HG03520 (cell line): Measurements from ENCODE around the gene NUMB.
"Not testable (repeated sequence)": the region's sequence is repeated elsewhere in the genome, so short reads cannot be mapped to it uniquely, and the experiment has no call there.

Source experiments
- ATAC-seq: cut with Tn5 transposase; IDR thresholded peaks from one replicate; pipeline ENCODE4 v1.9.1; 2021; ENCODE audit warnings: mild to moderate bottlenecking, moderate library complexity; ENCODE audit not compliant: unreplicated experiment

Gene NUMB

DNA sequence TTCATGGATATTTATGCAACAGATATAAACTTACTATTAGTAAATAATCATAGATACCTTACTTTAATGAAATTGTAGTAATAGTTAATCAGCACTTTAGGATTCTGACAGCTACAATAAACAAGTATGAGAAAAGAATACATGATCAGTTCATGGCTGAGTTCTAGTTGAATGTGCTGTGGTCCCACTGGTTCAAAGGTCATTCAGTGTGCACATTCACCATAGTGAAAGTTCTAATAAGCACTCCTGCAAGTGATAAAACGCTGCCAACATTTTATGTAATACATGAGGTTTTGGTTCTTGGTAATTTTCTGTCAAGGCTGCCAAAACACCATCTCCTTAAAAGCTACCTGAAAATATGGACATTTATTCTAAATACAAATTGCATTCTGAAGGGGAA is 92.6 kb downstream of the NUMB start:
- no peak for ATAC-seq

- ATAC-seq = no peak
Measured at GRCh38 chr14:73364559-73364958, 93.8 kb downstream of the NUMB start.

- ATAC-seq = no peak
Measured at GRCh38 chr14:73359445-73359844, 98.9 kb downstream of the NUMB start.

GRCh38 chr14:73358187-73358586 is 100.2 kb downstream of the NUMB start:
- no peak for ATAC-seq

DNA sequence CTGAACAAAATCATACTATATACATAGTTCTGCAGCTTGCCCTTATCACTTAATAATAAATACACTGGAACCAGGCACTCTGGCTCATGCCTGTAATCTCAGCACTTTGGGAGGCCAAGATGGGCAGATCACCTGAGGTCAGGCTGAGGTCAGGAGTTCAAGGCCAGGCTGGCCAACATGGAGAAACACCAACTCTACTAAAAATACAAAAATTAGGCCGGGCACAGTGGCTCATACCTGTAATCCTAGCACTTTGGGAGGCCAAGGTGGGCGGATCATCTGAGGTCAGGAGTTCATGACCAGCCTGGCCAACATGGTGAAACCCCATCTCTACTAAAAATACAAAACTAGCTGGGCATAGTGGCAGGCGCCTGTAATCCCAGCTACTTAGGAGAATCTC is 109.3 kb downstream of the NUMB start:
- not testable (repeated sequence) for ATAC-seq

GRCh38 chr14:73344319-73344718 is 114.0 kb downstream of the NUMB start:
- no peak for ATAC-seq

- ATAC-seq = no peak
Measured at GRCh38 chr14:73342670-73343069, 115.7 kb downstream of the NUMB start.

DNA sequence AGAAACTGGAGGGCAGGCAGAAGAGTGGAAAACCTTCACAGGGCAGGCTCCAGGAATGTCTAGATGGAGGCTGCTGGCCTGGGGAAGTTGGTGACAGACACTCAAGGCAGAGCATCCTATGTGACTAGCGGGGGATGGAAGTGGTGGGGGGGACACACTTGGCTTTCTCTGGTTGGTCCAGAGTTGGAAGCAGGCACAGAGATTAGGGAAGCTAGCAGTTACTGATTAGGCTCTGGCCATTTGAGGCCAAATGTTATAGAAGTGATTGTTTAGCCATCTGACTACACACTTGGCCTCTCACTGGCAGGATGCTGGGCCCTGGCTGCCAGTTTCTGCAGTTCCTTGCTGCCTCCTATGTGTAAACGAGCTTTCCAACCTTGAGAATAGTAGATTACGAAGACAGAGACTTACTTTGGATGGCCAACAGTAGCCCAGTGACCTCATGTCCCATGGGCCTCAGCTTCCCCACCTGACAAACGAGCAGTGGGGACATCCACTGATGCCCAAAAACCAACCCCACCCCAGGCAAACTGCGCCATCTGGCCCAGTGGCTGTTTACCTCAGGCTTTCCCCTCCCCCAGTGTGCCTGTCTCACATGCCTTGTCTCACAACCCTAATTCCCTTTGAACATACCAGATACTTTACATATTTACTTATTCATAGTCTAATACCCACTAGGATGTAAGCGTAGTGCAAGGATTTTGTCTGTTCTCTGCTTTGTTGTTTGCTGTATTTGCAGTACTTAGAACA is 118.3 kb downstream of the NUMB start:
- no peak for ATAC-seq

DNA sequence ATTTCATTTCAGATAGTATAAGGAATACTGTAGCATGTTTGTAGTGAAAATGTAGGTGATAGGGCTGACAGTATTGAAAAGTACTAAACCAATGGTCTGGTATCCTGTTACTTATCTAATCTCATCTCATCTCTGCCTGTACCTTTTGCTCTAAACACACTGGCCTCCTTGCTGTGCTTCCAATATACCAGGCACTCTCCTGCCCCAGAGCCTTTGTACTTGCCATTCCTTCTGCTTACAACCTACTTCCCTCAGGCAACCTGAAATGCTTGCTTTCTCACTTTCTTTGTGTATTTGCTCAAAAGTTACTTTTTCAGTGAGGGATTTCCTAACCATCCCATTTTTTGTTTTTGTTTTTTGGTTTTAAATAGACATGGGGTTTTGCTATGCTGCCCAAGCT is 119.1 kb downstream of the NUMB start:
- no peak for ATAC-seq

DNA sequence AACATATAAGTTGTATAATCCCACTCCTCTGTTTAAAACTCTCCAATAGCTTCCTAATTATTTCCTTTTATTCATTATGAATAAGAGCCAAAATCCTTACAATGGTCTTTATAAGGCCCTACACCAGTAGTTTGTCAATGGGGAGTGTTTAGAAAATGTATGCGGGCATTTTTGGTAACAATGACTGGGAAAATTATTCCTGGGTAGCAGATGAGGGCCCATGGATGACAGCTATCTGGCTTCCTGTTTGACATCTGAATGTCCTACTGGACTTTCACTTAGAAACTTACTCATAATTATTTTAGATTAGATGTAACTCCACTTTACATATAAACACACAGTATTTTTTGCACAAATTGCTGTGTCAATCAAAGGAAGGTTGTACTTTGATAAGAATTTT is 119.8 kb downstream of the NUMB start:
- no peak for ATAC-seq

GRCh38 chr14:73333031-73333430 is 125.3 kb downstream of the NUMB start:
- ATAC-seq = no peak

DNA sequence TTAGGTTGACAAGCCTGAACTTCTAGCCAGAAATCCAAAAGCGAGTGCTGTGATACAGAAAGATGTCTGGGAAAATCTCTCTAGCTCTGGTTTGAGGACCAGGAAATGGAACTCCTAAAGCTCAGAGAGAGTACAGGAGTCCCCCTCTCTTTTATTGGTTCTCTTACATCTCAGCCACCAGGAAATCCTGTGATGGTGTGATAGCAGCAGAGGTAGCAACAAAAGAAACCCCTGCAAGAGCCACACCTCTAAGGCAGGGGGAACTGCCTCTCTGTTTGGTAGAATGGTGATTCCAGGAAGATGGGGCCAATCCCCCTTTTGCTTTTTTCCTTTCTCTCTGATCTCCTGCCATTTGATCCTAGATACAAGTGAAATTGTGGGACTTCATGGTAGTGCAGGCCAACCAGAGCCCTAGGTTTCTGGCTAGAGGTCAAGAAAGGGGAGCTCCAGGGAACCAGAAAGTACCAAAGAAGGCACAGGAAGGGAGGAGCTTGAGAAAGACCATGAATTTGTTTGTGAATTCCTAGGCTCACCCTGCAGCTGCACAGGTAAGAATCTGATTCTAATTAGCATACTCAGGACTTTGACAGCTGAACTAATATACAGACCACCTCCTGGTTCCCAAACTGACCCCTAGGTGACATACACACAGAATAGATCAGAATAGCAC is 132.6 kb downstream of the NUMB start:
- no peak for ATAC-seq

DNA sequence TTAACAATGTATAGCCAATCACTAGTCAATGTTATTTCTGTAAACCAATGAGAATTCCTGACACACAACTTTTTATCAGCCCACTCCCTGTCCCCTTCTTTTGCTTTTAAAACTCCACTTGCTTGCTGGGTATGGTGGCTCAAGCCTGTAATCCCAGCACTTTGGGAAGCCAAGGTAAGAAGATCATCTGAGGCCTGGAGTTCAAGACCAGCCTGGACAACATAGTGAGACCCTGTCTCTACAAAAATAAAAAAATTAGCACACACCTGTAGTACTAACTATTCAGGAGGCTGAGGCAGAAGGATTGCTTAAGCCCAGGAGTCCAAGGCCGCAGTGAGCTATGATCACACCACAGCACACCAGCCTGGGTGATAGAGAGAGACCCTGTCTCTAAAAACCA is 133.3 kb downstream of the NUMB start:
- ATAC-seq = no peak

GRCh38 chr14:73324533-73324932 is 133.8 kb downstream of the NUMB start:
- no peak for ATAC-seq

GRCh38 chr14:73323896-73324399 is 134.4 kb downstream of the NUMB start:
- no peak for ATAC-seq

DNA sequence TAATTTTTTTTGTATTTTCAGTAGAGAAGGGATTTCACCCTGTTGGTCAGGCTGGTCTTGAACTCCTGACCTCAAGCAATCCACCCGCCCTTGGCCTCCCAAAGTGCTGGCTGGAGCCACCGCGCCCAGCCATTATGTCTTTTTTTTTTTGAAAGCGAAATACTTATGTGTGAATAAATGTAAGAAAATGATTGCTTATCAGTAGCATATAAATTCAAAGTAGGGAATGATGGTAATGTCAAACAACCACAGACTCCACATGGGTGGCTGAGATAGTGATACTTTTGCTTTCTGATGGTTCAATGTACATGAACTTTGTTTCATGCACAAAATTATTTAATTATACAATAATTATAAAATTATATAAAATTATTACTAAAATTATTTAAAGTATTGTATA is 145.2 kb downstream of the NUMB start:
- no peak for ATAC-seq

DNA sequence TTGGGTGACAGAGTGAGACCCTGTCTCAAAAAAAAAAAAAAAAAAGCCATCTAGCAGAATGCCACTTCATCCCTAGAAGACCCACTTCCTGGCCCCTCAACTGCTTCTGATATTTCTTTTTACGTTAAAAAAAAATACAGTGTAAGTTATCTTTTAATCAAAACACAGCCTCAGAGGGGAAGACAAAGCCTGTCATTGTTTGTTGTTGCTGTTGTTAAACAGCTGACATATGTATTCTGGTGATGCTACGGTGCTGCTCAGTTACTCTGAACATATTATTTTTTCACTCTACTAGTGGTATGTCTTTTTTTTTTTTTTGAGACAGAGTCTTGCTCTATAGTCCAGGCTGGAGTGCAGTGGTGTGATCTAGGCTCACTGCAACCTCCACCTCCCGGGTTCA is 145.7 kb downstream of the NUMB start:
- ATAC-seq = no peak

GRCh38 chr14:73311708-73312030 is 146.7 kb downstream of the NUMB start:
- no peak for ATAC-seq

DNA sequence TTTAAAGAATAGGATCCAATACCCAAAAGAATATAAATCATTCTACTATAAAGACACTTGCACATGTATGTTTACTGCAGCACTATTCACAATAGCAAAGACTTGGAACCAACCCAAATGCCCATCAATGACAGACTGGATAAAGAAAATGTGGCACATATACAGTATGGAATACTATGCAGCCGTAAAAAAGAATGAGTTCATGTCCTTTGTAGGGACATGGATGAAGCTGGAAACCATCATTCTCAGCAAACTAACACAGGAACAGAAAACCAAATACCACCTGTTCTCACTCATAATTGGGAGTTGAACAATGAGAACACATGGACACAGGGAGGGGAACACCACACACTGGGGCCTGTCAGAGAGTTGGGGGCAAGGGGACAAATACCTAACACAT is 149.1 kb downstream of the NUMB start:
- ATAC-seq = not testable (repeated sequence)

DNA sequence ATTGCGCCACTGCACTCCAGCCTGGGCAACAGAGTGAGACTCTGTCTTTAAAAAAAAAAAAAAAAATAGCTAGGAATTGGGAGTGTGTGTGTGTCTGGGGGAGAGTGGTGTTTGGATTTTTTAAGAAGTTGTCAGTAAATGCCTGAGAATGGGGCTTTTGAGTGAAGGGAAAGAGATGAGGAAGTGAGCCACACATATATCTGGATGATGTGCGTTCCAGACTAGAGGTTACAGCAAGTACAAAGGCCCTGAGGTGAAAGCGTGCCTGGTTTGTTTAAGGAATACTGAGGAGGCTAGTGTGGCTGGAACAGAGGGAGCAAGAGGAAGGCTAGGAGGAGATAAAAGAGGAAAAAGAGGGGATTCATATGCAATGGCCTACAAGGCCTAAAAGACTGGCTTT is 151.1 kb downstream of the NUMB start:
- no peak for ATAC-seq

- ATAC-seq = no peak
Measured at GRCh38 chr14:73305499-73305898, 152.8 kb downstream of the NUMB start.

GRCh38 chr14:73295198-73295796 is 163.0 kb downstream of the NUMB start:
- no peak for ATAC-seq
